MM.1S (cell line): Measurements from ENCODE around the gene DLGAP1.

Experiments
- EZH2 ChIP-seq: fragments of 300-600 bp; sonication (generic); optimal IDR thresholded peaks from 2 replicates; pipeline ENCODE3; 2017; ENCODE audit warnings: low read depth, mild to moderate bottlenecking, antibody characterized with exemption, low read length, mixed read lengths
- EZH2phosphoT487 ChIP-seq: fragments of 300-600 bp; sonication (generic); IDR thresholded peaks from 2 replicates; pipeline ENCODE4 v1.6.1; 2018; ENCODE audit warnings: antibody characterized with exemption, low read length
- TF ChIP-seq, protein P1 (sequence below): fragments of 300-600 bp; sonication (generic); IDR thresholded peaks from 2 replicates; pipeline ENCODE4 v1.5.1; 2016; ENCODE audit warnings: antibody characterized with exemption, low read length, mixed read lengths

- TF ChIP-seq, protein P1, sequence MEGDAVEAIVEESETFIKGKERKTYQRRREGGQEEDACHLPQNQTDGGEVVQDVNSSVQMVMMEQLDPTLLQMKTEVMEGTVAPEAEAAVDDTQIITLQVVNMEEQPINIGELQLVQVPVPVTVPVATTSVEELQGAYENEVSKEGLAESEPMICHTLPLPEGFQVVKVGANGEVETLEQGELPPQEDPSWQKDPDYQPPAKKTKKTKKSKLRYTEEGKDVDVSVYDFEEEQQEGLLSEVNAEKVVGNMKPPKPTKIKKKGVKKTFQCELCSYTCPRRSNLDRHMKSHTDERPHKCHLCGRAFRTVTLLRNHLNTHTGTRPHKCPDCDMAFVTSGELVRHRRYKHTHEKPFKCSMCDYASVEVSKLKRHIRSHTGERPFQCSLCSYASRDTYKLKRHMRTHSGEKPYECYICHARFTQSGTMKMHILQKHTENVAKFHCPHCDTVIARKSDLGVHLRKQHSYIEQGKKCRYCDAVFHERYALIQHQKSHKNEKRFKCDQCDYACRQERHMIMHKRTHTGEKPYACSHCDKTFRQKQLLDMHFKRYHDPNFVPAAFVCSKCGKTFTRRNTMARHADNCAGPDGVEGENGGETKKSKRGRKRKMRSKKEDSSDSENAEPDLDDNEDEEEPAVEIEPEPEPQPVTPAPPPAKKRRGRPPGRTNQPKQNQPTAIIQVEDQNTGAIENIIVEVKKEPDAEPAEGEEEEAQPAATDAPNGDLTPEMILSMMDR = no peak
- TF ChIP-seq EZH2 = no peak
- no peak for TF ChIP-seq EZH2phosphoT487
Measured at GRCh38 chr18:3789525-3789924, 665.6 kb downstream of the DLGAP1 start.
